H1 (cell line): ENCODE measurements around the gene DBH. TPM values are rescaled to one million over a fixed set of nuclear protein-coding genes. Genes with fewer than 3 reads are reported as not detected.

Experiments used
- CTCF ChIA-PET: fragments of 300-600 bp; sonication (Branson Sonifier 250); formaldehyde crosslinking; loops from one replicate; lab custom pipeline; 2021; ENCODE audit not compliant: partially characterized antibody; lab: Charles Lee
- POLR2A ChIA-PET: fragments of 300-600 bp; sonication (Branson Sonifier 250); formaldehyde crosslinking; loops from one replicate; lab custom pipeline; 2021; ENCODE audit warnings: inconsistent platforms; ENCODE audit not compliant: partially characterized antibody; lab: Charles Lee
- DNase-seq, 2 experiments: peaks; one replicate each; pipeline versions ENCODE4 v3.0.0 to v3.0.0-alpha.2; 2010 to 2022; ENCODE audit warnings: low spot score in 2 of 2, low read depth in 1 of 2, mixed read lengths in 1 of 2
- FAIRE-seq: peaks from 2 replicates; lab custom pipeline; 2011; peaks lifted over from hg19 to GRCh38; lab: Jason Lieb, UNC
- H2AFZ ChIP-seq: 2 replicates; pipeline ENCODE4 v1.8.1; 2012; ENCODE audit warnings: low read length, inconsistent platforms
- H2AK5ac ChIP-seq: 2 replicates; pipeline ENCODE4 v1.6.1; 2013; ENCODE audit warnings: low read depth, low read length
- H2BK120ac ChIP-seq: replicated peaks from 2 replicates; pipeline ENCODE3; 2013; ENCODE audit warnings: low read depth, low read length, inconsistent platforms
- H2BK12ac ChIP-seq: 2 replicates; pipeline ENCODE4 v1.6.1; 2013; ENCODE audit warnings: low read depth, low read length
- H2BK15ac ChIP-seq: 2 replicates; pipeline ENCODE4 v1.6.1; 2013; ENCODE audit warnings: low read length
- H2BK20ac ChIP-seq: 2 replicates; pipeline ENCODE4 v1.6.1; 2013; ENCODE audit warnings: low read length
- H2BK5ac ChIP-seq: 2 replicates; pipeline ENCODE4 v1.6.1; 2013; ENCODE audit warnings: low read depth, low read length
- H3K14ac ChIP-seq: 2 replicates; pipeline ENCODE4 v1.6.1; 2013; ENCODE audit warnings: inconsistent platforms; ENCODE audit not compliant: insufficient read length
- H3K18ac ChIP-seq: 2 replicates; pipeline ENCODE4 v1.6.1; 2013; ENCODE audit warnings: low read length; ENCODE audit errors: extremely low read depth
- H3K23ac ChIP-seq: 2 replicates; pipeline ENCODE4 v1.6.1; 2013; ENCODE audit warnings: inconsistent platforms; ENCODE audit not compliant: insufficient read length
- H3K23me2 ChIP-seq: 2 replicates; pipeline ENCODE4 v1.6.1; 2013; ENCODE audit warnings: low read depth, low read length
- H3K27ac ChIP-seq: 2 replicates; pipeline ENCODE4 v1.6.1; 2011; ENCODE audit warnings: low read depth, low read length, inconsistent platforms
- H3K27me3 ChIP-seq, 4 experiments: replicated peaks in 1 of 4; 1 replicate in 1 of 4; 2 replicates in 3 of 4; pipeline versions ENCODE4 v1.6.1 to v1.8.1; 2011 to 2013; ENCODE audit warnings: low read length in 3 of 4, mild to moderate bottlenecking in 3 of 4, inconsistent platforms in 2 of 4, mixed read lengths in 2 of 4, moderate library complexity in 1 of 4; ENCODE audit not compliant: control insufficient read depth in 3 of 4, insufficient read depth in 3 of 4; ENCODE audit errors: extremely low read depth in 1 of 4
- H3K36me3 ChIP-seq, 4 experiments: 2 replicates each; pipeline versions ENCODE4 v1.6.1 to v1.8.1; 2011 to 2013; ENCODE audit warnings: mild to moderate bottlenecking in 4 of 4, low read length in 3 of 4, moderate library complexity in 2 of 4, control low read depth in 1 of 4, inconsistent platforms in 1 of 4; ENCODE audit not compliant: insufficient read depth in 4 of 4, control insufficient read depth in 2 of 4
- H3K4ac ChIP-seq: replicated peaks from 2 replicates; pipeline ENCODE3; 2013; ENCODE audit warnings: low read length, low read depth, mixed read lengths, inconsistent platforms; ENCODE audit not compliant: insufficient read length
- H3K4me1 ChIP-seq, 4 experiments: replicated peaks in 1 of 4; 1 replicate in 1 of 4; 2 replicates in 3 of 4; pipeline versions ENCODE4 v1.6.1 to v1.8.1; 2011 to 2013; ENCODE audit warnings: low read length in 3 of 4, inconsistent platforms in 2 of 4, mixed read lengths in 1 of 4; ENCODE audit not compliant: insufficient read depth in 4 of 4, control insufficient read depth in 3 of 4
- H3K4me2 ChIP-seq, 2 experiments: 2 replicates each; pipeline versions ENCODE4 v1.6.1 to v1.8.1; 2011 to 2013; ENCODE audit warnings: low read depth in 2 of 2, low read length in 2 of 2, control low read depth in 1 of 2, inconsistent platforms in 1 of 2, mild to moderate bottlenecking in 1 of 2; ENCODE audit not compliant: insufficient read depth in 1 of 2
- H3K4me3 ChIP-seq, 4 experiments: fragments of 200-600, 300-600 bp in 1 of 4; sonication (generic), shearing (Covaris generic), sonication (Bioruptor Twin) in 1 of 4; 2 replicates each; pipeline versions ENCODE4 v1.5.1 to v1.8.1; 2011 to 2016; ENCODE audit warnings: low read length in 4 of 4, low read depth in 3 of 4, control low read depth in 2 of 4, inconsistent platforms in 2 of 4, mild to moderate bottlenecking in 2 of 4, mixed read lengths in 1 of 4, moderate library complexity in 1 of 4; ENCODE audit not compliant: insufficient read depth in 2 of 4; ENCODE audit errors: extremely low read depth in 1 of 4
- H3K56ac ChIP-seq: replicated peaks from 2 replicates; pipeline ENCODE3; 2013; ENCODE audit warnings: low read depth, mild to moderate bottlenecking, mixed read lengths, low read length, inconsistent platforms; ENCODE audit not compliant: insufficient read length
- H3K79me1 ChIP-seq: 2 replicates; pipeline ENCODE4 v1.6.1; 2013; ENCODE audit warnings: low read depth, low read length, control low read depth
- H3K79me2 ChIP-seq, 2 experiments: 2 replicates each; pipeline versions ENCODE4 v1.6.1 to v1.8.1; 2012 to 2013; ENCODE audit warnings: low read length in 2 of 2, mild to moderate bottlenecking in 2 of 2, inconsistent platforms in 1 of 2; ENCODE audit not compliant: insufficient read depth in 2 of 2, control insufficient read depth in 1 of 2
- H3K9ac ChIP-seq, 4 experiments: replicated peaks in 1 of 4; 1 replicate in 1 of 4; 2 replicates in 3 of 4; pipeline versions ENCODE4 v1.6.1 to v1.8.1; 2011 to 2013; ENCODE audit warnings: low read depth in 3 of 4, low read length in 3 of 4, control low read depth in 2 of 4, mild to moderate bottlenecking in 2 of 4, moderate library complexity in 2 of 4, inconsistent platforms in 1 of 4; ENCODE audit errors: extremely low read depth in 1 of 4
- H3K9me3 ChIP-seq, 2 experiments: 2 replicates each; pipeline versions ENCODE4 v1.6.1 to v1.8.1; 2012 to 2013; ENCODE audit warnings: mild to moderate bottlenecking in 2 of 2, moderate library complexity in 2 of 2, control low read depth in 1 of 2, inconsistent platforms in 1 of 2, low read depth in 1 of 2, low read length in 1 of 2, mixed read lengths in 1 of 2; ENCODE audit not compliant: insufficient read depth in 2 of 2
- H4K20me1 ChIP-seq, 2 experiments: replicated peaks in 1 of 2; 2 replicates each; pipeline versions ENCODE3 to v1.8.1; 2011 to 2013; ENCODE audit warnings: inconsistent platforms in 2 of 2, low read length in 2 of 2, mild to moderate bottlenecking in 1 of 2; ENCODE audit not compliant: insufficient read depth in 2 of 2, control insufficient read depth in 1 of 2
- H4K5ac ChIP-seq: 2 replicates; pipeline ENCODE4 v1.6.1; 2013; ENCODE audit warnings: low read length, low read depth, mixed read lengths, inconsistent platforms; ENCODE audit not compliant: insufficient read length
- H4K8ac ChIP-seq: 2 replicates; pipeline ENCODE4 v1.8.0; 2013; ENCODE audit warnings: mild to moderate bottlenecking, moderate library complexity, low read length, inconsistent platforms; ENCODE audit not compliant: insufficient read depth; ENCODE audit errors: extremely low read depth
- H4K91ac ChIP-seq: replicated peaks from 2 replicates; pipeline ENCODE3; 2013; ENCODE audit warnings: low read length, mixed read lengths, inconsistent platforms; ENCODE audit not compliant: insufficient read length
- SAP30 ChIP-seq: fragments of 300-600 bp; sonication (generic); IDR thresholded peaks from 2 replicates; pipeline ENCODE4 v1.7.1; 2012; ENCODE audit warnings: low read length, moderate library complexity, mild to moderate bottlenecking, inconsistent platforms; ENCODE audit not compliant: insufficient read depth, insufficient replicate concordance
- TAF7 ChIP-seq: optimal IDR thresholded peaks from 2 replicates; pipeline ENCODE3; 2011; ENCODE audit warnings: low read depth, mild to moderate bottlenecking, inconsistent platforms, low read length, moderate library complexity, borderline replicate concordance
- WGBS, 2 experiments: shearing (Covaris generic) in 1 of 2; methylation state at CpG; one replicate each; pipeline versions ENCODE4 v1.1.6 to v1.1.7; 2013 to 2015; ENCODE audit warnings: low lambda C conversion rate in 2 of 2, mixed read lengths in 2 of 2, inconsistent platforms in 1 of 2, low coverage in 1 of 2, missing lambda C conversion rate in 1 of 2; ENCODE audit not compliant: insufficient replicate concordance in 2 of 2, insufficient coverage in 1 of 2, insufficient read length in 1 of 2; ENCODE audit errors: extremely low coverage in 1 of 2, missing lambda C conversion rate in 1 of 2; 5-methylcytosine and 5-hydroxymethylcytosine counted together
- polyA plus RNA-seq, 7 experiments: library from polyadenylated mRNA; depleted of rRNA in 3 of 7; stranded (reverse) in 5 of 7; unstranded in 2 of 7; fragments of >200 nt in 5 of 7; fragments of 200-250 nt in 2 of 7; gene quantifications; 1 replicate in 5 of 7; 2 replicates in 1 of 7; 4 replicates in 1 of 7; pipeline versions ENCODE4 v1.2.1 to v1.2.3, GENCODE V29; 2011 to 2013; ENCODE audit warnings: missing spikeins in 2 of 7, mixed read lengths in 2 of 7
- total RNA-seq: library from RNA; stranded (reverse); fragmentation: NEBNext Ultra II Directional; extraction: Animal tissue kit (Norgen Biotek cat#: 25700); gene quantifications from 2 replicates; pipeline ENCODE4 v1.2.1, GENCODE V29; 2021

The DBH gene
- total and polyA plus RNA-seq, 2 of the 8 experiments (the other 6 are each of a cell fraction or from before 2014, with no cell fraction given): 0.18 TPM; not detected in 1

DNA sequence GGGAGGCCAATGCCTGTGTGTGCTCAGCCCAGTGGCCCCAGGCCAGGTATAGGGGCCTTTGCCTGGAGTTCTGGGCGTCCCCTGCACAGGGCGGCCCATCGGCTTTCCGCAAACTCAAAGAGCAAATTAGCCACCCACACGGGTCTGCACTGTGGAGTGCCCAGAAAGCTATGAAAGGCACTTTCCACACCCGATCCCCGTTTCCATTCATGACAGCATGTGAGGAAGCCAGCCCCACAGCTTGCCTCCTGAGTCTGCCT is 5.2 kb downstream of the DBH start:
- H3K4me1 ChIP-seq: peaks cover 0 to 10% (median 7%) of the 10 kb centered on the region in 4 experiments; a peak in 6 of 7 replicates
- no peak for FAIRE-seq
- WGBS, 2 experiments: 86% methylated on average over 7 of the region's 7 CpGs; no CpG with 5 or more reads in 1 of the 2 experiments
- TF ChIP-seq SAP30 (no peak), TAF7 (no peak)

More for the DNA sequence above, 5.2 kb downstream of the DBH start:
- Histone ChIP-seq H3K14ac (no peak overlapping the region), H3K56ac (no peak overlapping the region), H4K5ac (no peak overlapping the region), H2BK5ac (no peak overlapping the region), H3K4me2 (no peak overlapping the region), H2BK12ac (no peak overlapping the region), H2BK15ac (no peak overlapping the region), H2BK20ac (no peak overlapping the region), H3K18ac (no peak overlapping the region), H3K27me3 (no peaks in the 10 kb centered on the region; a peak in 1 of 7 replicates), H3K79me2 (no peaks in the 10 kb centered on the region), H3K36me3 (no peaks in the 10 kb centered on the region), H2AFZ (no peak overlapping the region), H3K23me2 (0 out of 2 replicates have a peak, but pooled peaks cover 1% of the 10 kb centered on the region), H3K79me1 (no peaks in the 10 kb centered on the region), H2BK120ac (no peak overlapping the region), H3K4me3 (no peak overlapping the region), H3K27ac (no peak overlapping the region), H3K4ac (no peak overlapping the region), H3K9me3 (no peaks in the 10 kb centered on the region), H2AK5ac (no peak overlapping the region), H4K8ac (no peak overlapping the region), H3K9ac (no peak overlapping the region), H4K20me1 (peaks cover 0 to 2% of the 10 kb centered on the region in 2 experiments), H3K23ac (no peak overlapping the region), H4K91ac (no peak overlapping the region)
- no peak for DNase-seq
- CTCF ChIA-PET: interaction anchor here (0.7 to 3.3 kb wide), 2 partner anchors 12 to 15 kb away, joined by 4 to 14 read pairs; no protein-coding TSS in a partner anchor
- POLR2A ChIA-PET: interaction anchor here (0.7 kb wide), 1 partner anchor 13 kb away, joined by 3 read pairs; no protein-coding TSS in a partner anchor
